HEK293T (cell line): ENCODE results near the gene KDM2B.

Experiments used
- BHLHE40 ChIP-seq: fragments of 450-650 bp; IDR thresholded peaks from 2 replicates; pipeline ENCODE4 v1.6.1; 2016; ENCODE audit warnings: mild to moderate bottlenecking, moderate library complexity, borderline replicate concordance
- L3MBTL2 ChIP-seq: fragments of 450-650 bp; conservative IDR thresholded peaks from 2 replicates; pipeline ENCODE4 v1.6.1; 2016; ENCODE audit warnings: mild to moderate bottlenecking

DNA sequence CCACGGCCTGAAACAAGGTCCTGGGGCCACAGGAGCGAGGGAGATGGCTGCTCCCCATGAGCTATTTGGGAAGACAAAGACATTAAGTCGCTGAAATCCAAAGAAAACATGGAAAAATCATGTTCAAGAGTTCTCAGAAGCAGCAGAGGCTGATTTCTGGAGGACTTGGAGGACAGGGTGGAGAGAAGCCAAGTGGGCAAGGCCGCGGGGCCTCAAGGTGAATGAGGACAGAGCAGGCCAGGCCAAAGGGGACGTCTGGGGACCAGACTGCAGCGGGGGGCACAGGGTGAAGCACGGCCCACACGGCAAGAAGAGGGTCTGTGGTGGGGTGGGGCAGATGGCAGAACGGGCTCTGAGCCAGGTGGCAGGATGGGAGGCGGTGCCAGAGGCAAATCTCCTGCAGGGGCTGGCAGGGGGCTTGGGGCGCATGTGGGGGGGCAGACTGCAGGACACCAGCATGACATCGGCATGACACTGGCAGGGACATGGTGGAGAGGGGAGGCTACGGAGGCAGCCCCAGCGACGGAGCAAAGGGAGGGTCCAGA, 132.0 kb downstream of the KDM2B start:
- TF ChIP-seq BHLHE40 (no peak), L3MBTL2 (no peak)
